Islet of Langerhans (tissue), 1 donor: ENCODE results near the gene NCS1.

Experiments used
- FAIRE-seq: peaks from one replicate; lab custom pipeline; 2011; peaks lifted over from hg19 to GRCh38; lab: Jason Lieb, UNC

Gene NCS1

DNA sequence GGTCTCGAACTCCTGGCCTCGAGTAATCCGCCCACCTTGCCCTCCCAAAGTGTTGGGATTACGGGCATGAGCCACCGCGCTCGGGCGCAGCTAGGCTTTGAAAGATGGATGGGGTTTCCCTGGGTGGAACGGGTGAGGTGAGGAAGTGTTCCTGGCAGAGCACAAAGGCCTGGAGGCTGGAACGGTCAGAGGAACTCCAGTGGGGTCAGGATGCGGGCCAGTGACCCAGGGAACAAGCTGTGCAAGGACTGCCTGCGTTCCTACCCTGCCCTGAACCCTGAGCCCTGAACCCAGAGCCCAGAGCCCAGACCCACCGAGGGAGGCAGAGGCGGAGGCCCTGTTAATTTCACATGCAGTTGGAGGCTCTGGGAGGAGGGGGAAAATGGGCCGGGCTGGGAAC, 23.4 kb downstream of the NCS1 start:
- FAIRE-seq, result no peak

DNA sequence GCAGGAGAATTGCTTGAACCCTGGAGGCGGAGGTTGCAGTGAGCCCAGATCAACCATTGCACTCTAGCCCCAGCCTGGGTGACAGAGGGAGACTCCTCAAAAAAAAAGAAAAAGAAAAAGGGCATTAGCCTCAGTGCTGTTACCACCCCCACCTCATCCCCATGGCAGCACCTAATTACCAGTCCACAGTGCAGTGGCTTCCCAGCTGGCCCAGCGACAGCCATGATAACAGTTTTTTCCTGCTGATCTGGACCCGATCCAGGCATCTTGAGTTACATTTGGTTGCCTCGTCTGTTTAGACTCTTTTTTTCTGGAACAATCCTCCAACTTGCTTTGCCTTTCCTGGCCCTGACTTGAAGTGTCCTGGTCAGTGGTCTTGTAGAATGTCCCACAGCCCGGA, 24.4 kb downstream of the NCS1 start:
- no peak for FAIRE-seq

DNA sequence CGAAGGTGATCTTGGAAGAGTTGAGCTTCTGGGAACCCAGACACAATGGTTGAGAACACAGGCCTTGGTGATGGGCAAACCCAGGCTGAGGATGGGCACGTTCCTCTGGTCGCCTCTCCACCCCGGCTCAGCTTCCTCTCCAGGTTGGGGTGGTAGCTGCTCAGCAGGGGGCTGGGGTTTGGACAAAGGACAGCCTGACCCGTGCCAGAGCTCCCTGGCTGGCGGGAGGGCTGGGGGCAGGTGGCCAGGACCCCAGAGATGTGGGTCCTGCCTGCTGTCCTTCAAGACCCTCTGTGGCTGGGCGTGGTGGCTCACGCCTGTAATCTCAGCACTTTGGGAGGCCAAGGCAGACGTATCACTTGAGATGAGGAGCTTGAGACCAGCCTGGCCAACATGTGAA, 25.2 kb downstream of the NCS1 start:
- no peak for FAIRE-seq

DNA sequence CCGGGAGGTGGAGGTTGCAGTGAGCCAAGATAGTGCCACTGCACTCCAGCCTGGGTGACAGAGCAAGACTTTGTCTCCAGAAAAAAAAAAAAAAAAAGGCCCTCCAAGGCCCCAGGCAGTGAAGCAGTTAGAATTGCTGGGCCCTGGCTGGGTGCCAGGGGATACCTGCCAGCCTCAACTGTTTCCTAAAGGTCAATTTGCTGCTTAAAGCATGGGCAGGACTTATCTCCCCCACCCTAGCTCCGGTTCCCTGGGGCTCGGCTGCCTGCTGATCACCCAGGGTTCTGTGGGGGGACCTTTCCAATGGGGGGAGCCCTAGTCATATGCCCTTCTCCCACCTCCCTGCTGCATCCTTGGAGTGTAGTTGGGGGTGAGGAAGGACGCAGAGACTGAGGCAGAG, 25.7 kb downstream of the NCS1 start:
- FAIRE-seq, result no peak

DNA sequence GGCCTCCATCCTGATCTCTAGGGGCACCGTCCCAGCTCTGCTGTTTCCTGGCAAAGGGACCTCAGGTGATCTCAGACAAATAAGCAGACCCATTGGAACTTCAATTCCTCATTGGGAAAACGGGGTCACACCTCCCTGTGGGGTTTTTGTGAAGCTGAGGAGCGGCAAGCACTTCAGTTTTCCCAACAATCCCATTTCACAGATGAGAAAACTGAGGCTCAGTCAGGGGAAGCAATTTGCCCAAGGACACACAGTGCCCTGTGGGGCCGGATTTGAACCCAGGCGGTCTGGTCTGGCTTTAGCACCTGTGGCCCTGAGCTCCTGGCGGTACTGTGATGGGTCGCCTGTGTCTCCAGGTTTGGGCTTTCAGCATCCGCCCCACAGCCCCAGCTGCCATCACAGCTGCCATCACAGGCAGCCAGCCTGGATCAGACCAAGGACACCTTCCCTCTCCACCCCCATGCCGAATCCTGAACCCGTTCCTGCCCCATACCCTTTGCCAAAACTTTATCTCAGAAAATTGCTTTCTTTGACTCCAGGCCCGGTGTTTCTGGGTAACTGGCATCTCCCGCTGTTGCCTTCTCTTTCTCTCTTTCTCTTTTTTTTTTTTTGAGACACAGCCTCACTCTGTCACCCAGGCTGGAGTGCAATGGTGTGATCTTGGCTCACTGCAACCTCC, 26.4 kb downstream of the NCS1 start:
- FAIRE-seq, result no peak

DNA sequence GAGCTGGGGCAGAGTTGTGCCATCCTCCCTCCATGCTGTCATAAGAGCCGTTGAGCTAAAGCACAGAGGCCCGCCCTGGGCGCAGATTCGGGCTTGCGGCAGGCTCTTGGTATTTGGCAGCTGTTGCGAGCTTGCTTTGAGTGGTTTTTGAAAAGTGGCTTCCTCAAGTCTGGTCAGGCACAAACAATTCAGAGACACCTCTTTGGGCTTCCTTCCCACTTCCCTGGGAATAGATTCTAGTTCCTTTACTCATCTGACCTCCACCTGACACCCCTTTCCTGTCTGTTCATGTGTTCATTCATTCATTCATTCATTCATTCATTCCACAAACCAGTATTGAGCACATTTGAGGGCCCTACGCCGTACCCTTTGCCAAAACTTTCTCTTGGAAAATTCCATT, 27.4 kb downstream of the NCS1 start:
- FAIRE-seq, result no peak

DNA sequence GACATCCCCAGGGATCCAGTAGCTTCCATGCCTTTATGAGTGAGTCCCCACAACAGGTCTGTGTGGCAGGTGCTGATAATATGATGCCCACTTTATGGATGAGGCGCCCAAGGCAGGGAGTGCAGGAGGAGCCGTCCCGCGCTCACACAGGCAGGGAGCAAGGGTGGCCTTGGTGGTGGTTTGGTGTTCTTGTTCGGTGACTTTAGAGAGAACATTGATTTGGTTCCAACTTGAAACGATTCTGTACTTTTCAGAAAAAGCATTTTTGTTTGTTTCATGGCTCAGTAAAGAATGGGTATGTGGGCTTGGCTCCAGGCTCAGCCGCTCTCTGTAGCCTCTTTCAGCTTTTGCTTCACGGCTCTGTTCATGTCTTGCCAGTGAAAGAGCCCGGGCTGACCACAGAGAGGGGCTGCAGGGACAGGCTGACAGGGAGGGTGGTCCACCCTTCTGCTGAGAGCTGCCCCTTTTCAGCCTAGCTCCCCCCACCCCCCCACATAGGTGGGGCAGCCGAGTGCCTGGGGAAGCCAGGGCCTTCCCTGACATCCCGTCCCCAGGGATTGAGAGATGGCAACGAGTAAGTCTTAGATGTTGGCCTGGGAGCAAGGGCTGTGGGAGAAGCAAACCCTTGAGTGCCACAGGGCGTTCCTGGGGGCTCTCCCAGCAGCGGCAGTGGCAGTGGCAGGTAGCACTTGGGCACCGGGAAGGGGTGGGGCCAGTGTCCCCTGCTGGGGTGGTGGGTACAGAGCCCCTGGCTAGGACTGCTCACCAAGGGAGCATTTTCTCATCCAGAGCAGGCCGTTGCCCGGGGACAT, 28.0 kb downstream of the NCS1 start:
- FAIRE-seq, result no peak

DNA sequence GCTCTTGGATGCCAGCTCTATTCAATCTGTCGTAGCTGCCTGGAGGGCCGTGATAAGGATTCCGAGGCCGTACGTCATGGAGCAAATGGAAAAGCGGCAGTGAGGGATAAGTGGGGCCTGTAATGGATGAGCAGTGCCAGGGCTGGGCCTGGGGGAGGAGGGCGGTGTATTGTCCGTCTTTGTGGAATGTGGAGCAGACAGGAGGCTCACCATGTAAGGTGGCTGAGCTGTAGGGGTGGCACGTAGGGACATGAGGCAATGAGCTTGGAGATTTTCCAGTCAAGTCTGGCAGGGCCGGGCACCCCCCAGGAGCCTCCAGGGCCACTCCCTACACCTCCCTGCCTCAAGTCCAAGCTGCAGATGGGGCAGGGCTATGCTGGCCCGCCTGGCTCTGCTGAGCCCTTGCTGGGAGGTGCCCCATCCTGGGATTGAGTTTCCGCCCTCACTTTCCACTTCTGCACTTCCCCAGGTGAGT, 29.2 kb downstream of the NCS1 start:
- FAIRE-seq, result no peak

DNA sequence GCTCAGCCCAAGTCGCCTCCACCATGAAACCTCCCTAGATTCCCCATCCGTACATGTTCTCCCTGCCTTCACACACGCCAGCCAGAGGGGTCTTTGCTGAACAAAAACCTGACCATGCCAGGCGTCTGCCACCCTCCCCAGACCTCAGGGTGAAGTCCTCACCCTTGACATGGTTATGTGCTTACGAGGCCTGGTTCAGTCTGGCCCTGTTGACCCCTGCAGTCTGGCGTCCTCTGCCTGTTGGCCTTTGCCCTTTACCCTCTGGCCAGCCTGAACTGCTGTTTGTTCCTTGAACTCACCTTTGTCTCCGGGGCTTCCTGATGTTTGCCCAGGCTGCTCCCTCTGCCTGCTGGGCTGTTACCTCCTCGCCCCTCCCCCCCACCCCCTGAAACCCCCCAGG, 29.8 kb downstream of the NCS1 start:
- FAIRE-seq, result no peak

DNA sequence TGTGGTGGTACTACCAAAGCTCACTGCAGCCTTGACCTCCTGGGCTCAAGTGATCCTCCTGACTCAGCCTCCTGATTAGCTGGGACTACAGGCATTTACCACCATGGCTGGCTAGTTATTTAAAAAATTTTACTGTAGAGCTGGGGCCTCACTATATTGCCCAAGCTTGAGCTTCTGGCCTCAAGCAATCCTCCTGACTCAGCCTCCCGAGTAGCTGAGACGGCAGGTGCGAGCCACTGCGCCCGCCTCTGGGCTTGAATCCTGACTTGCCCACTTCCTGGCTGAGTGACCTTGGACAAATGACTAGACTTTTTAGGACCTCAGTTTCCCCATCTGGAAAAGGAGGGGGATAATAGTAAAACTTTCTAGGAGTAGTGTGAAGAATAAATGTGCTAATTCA, 32.1 kb downstream of the NCS1 start:
- no peak for FAIRE-seq

DNA sequence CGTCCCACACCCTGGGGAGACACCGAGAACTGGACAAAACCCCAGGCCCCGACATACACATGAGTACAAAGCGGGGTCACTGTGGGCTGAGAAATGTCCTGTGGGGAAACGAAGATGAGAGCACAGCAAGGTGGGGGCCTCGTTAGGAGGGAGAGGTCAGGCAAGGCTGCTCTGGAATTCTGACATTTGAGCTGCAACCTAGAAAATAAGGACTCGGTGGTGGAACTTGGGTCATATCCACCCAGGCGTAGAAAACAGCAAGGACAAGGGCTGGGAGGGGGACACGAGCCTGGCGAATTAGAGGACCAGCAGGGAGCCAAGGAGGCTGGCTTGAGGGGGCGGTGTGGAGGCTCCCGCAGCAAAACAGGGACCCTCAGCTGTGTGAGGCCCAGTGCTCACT, 32.8 kb downstream of the NCS1 start:
- FAIRE-seq, result no peak

DNA sequence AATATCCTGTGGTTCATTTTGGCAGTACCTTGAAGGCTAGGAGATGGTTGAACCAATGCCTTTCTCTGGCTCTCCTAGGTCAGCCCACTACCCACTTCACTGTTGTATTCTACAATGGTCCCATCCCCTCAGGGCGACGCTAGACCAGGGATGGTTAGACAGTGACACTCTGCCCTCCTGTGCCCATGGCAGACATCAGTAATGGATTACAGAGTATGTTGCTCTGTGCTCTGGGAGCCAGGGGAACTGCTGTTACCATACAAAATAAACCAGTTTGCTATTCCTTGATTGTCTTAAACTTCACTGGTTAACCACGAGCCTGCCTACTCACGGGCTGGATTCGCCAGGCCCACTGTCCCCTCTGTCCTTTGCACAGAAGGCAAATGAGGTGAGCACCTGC, 33.7 kb downstream of the NCS1 start:
- no peak for FAIRE-seq

DNA sequence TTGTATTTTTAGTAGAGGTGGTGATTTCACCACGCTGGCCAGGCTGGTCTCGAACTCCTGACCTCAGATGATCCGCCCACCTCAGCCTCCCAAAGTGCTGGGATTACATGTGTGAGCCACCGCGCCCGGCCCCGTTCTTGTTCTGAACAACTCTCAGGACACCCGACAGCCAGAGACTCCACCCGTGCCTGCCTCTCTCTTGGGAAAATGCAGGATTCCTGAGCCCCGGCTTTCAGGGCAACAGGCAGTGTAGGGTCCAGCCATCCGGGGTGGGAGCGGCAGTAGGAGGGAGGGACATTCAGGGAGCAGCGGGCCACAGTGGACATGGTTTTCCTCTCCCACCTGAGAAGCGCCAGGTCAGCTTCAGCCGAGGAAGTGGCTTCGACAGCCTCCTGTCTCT, 34.4 kb downstream of the NCS1 start:
- FAIRE-seq, result no peak

DNA sequence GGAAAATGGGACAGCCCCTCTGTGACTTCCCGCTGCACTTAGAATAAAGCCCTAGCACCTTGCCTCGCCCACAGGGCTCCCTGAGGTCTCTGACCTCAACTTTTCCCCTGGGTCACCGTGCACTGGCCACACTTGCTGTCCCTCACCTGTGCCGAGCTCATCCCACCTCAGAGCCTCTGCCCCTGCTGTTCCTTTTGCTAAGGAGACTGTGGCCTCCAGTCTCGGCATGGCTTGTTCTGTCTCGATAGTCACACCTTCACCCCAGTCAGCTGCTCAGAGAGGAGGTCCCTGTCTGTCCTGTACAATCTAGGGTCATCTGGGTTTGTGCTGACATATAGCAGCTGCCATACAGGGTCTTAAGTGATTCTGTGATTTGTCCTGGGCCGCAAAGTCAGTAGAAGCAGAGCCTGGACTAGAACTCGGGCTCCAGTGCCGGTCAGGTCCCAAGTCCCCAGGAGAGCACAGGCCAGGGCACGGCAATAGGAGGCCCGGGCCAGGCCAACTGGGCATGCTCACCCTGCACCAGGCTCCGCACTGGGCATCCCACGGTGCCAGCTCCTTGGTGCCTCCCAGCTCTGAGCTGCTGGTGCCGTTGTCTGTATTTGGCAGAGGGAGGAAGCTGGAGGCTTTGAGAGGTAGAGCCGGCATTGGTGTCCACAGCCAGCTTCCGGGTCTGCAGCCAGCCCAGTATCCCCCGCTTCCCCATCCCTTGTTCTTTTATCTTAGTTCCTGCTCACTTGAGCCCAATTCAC, 35.2 kb downstream of the NCS1 start:
- no peak for FAIRE-seq

DNA sequence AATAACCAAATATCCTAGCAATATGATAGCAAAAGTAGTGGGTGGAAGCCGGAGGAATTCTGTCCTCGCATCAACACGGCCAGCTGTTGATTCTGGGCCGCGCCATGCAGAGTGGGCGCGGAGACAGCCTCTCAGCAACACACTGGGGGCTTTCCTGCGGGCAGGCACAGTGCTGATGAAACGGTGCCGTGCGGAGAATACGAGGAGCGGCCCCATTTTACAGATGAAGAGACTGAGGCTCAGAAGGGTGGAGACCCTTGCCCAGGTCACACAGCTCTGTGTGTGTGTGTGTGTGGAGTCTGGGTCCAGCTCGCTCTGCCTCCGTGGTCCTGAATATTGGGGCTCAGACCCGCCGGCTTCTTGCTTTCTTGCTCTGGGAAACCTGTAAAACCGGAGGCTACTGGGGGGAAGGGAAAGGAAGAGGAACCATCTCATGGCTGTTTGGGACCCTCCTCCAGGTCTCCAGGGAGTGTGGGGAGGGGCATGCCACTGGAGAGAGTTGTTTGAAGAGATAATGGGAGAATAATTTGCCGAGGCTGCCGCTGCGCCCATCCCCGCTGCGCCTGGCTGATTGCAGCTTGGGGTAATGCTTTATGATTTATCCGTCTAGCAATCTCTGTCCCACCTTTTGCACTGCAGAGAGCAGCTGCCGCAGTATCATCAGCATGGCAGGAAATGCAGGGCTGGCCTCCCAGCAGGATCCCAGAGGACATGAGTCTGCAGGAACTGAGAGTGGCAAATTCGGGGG, 36.6 kb downstream of the NCS1 start:
- no peak for FAIRE-seq

DNA sequence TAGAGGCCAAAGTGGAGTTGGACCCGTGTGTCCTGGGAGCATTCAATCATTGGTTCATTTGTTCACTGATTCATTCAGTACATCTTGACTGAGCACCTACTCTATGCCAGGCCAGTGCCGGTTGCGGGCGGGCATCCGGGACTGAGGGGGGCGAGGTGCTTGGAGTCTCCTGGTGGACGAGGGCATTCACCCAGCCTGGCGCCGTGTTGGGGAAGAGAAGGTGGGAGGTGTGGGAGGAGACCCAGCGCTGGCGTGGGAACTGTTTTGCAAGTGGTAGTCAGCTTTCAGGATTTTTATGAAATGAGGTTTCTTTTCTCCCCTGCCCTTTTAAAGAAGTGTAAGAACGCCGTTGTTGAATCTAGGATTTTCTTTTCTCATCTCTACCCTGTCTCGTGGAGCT, 37.2 kb downstream of the NCS1 start:
- FAIRE-seq, result no peak

DNA sequence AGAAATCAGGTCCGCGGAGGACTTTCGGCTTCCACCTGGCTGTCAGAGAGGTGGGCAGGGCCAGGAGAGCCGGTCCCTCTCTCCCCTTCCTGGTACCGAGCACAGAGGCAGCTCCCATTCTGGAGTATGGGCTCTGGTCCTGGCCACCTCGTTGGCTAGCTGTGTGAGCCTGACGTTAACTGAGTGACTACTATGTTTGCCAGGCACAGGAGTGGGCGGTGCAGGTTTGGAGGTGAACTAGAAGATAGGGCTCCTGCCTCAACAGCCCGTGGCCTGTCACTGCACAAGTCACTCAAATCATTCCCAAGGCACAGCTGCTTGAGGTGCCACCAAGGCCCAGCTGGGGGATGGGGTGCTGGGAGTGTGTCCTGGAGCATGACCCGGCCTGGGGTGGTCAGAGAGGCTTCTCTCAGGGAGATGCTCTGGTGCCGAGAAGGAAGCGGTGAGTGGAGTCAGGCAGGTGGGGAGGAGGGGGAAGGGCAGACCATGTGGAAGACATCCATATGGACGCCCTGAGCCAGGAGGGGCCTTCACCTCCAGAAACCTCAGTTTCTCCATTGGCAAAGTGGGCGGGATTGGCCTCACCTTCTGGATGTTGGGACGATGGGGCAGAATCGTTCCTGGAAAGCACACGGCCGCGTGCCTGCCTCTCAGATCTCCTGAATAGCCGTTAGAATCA, 39.5 kb downstream of the NCS1 start:
- no peak for FAIRE-seq

DNA sequence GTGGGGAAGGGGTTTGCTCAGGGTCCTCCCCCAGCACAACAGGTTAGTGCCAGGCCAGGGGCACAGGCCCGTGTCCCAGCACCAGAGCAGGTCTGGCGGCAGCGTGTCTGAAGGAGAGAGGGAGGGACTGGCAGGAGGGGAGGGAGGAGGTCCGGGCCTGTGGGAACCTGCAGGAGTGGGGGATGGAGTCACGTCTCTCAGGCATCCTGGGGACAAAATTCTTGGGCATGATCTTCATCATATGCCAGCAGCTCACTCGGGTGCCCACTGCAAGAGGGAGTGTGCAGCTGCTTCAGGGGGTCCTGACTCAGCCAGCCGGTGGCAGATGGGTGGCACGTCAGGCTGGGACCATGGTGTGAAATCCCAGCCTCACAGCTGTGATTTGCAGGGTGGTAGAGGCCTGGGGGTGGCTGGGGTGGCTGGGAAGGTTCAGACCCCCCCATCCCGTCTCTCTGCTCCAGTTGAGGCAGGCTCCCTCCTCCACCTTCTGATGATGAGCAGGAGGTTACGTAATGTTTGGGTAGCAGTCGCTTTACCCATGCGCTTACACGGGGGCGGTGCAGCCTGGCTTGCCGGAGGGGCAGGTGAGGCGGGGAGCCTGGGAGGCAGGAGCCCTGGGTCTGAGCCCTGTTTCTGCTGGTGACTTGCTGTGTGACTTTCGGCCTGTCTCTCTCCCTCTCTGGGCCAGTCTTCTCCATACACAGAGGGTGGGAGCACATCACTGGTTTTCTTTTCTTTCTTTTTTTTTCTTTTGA, 40.5 kb downstream of the NCS1 start:
- FAIRE-seq, result no peak

DNA sequence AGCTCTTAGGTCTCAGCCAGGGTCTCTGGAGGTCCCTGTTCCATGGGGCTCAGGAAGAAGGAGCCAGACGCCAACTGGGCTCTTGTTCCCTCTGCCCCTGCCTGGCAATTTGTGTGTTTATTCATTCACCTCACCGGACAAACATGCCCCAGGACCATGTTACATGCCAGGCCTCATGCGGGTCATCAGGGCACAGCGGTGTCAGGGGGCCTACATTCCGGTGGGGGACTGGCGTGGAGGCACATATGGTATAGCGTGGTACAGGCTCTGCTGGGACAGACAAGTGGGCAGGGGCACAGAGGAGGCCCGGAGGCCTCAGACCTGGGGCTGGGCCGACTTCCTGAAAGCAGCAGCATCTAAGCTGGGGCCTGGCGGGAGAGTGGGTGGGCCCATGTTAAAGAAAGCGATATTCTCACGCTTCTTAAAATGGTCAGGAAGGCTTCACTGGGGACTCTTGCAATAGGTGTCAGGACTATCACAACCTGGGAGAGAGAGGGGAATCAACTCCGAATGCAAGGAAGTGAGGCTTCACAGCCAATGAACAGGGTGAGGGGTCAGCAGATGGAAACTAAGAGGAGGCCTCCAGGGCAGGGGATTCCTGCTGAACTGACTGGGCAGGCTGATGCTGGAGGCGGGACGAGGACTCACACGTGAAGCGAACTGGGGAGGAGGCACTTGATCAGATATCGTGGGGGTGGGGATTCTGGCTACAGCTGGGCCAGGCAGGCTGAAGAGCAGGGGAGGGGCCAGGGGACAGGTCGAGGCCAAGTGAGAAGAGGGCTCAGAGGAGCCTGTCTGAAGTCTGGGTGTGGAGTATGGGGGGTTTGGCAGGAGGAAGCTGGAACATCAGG, 41.9 kb downstream of the NCS1 start:
- FAIRE-seq, result no peak

DNA sequence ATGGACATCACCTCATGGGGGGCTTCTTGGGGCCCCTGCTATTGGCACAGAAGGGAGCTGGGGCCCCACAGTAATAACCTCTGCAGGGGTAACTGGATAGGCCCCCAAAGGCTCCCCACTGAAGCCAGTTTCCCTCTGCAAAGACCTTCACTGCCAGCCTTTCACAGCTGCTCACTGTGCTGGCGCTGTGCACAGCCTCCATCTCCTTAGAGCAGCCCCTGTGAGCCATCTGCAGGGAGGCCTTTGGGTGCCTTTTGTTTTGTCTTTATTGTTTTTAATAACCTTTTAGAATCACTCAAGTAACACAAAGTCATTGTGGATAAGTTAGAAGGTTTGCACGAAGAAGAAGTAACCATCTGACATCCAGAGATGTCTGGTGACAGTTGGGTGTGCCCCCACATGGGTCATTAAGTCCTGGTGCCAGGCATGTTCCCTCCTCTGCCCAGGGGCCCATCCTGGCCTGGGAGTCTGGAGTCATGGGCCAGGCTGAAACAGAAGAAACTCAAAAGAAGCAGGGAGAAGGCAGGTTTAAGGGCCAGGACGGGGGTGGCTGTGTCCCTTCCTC, 42.7 kb downstream of the NCS1 start:
- no peak for FAIRE-seq
